T-helper 22 cell (primary cell): Measurements from ENCODE around the gene CD6.

Experiments
- DNase-seq: peaks from one replicate; pipeline ENCODE4 v3.0.0-alpha.2; 2020; ENCODE audit warnings: low read depth

Gene CD6

DNA sequence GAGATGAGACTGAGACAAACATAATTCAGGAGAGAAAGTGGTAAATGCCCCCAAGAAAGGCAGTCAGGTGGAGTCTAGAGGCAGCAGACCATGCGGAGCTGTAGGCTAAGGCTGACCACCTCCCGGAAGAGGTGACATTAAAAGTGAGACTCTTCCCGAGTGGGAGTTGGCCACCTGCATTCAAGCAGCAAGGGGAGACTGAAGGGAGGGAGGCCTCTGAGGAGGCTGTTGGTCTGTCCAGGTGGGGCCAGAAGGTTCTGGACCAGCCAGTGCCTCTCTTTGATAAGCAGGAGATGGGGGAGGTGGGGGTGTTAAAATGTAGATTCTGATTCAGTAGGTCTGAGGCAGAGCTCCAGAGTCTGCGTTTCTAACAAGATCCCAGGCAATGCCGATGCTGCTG is 37.5 kb downstream of the CD6 start:
- DNase-seq, result no peak

DNA sequence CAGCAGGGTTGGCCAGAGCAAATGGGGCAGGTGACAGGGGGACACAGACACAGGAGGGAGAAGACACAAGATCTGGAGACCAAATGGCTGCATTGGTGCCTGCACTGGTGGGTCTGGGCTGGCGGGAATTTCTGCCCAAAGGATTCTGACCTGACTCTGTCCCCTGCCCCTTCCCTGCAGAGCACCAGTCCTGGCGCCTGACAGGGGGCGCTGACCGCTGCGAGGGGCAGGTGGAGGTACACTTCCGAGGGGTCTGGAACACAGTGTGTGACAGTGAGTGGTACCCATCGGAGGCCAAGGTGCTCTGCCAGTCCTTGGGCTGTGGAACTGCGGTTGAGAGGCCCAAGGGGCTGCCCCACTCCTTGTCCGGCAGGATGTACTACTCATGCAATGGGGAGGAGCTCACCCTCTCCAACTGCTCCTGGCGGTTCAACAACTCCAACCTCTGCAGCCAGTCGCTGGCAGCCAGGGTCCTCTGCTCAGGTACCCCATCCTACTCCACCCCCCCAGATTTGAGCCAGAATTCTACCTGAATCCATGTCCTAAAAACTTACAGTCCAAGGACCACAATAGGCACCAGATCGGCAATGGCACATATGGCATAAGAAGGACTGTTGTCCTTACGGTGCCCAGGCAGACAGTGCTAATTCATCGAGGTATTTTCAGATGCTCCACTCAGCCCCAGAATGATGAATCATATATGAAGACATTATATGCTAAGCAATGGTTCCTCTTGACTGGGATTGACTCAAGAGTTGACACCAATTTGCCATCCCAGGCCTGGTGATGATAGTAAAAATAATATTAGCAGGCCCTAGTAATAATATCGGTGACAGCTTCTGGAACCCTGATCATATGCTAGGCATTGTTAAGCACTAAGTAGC is 38.2 kb downstream of the CD6 start:
- DNase-seq, result no peak

DNA sequence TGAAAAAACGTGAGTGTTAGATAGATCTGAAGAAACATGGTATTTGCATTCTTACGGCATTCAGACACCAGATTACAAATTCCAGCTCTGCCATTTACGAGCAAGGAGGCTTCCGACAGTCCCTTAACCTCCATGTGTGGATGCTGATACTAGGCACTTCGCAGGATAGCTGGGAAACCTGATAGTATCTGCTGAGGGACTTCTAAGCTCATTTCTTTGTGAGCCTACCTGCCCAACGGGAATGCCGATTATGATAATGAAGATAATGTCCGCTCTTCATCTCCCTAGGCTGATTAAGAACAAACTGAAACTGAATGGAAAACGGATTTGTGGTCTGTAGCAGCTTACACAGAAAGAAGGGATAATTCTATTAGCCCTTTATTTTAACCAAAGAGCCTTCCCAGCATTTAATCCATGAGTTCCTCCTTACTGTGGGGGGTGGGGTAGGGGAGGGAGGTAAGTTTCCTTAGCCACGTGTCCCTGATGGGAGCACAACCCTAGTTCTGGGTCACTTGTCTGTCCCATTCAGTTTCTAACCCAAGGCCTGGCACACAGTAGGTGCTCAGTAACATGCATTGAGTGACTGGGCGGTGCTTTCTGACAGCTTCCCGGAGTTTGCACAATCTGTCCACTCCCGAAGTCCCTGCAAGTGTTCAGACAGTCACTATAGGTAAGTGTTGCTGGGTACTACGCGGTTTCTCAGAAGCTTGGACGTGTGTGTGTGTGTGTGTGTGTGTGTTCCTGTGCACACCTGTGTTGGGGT is 39.2 kb downstream of the CD6 start:
- DNase-seq, result no peak

DNA sequence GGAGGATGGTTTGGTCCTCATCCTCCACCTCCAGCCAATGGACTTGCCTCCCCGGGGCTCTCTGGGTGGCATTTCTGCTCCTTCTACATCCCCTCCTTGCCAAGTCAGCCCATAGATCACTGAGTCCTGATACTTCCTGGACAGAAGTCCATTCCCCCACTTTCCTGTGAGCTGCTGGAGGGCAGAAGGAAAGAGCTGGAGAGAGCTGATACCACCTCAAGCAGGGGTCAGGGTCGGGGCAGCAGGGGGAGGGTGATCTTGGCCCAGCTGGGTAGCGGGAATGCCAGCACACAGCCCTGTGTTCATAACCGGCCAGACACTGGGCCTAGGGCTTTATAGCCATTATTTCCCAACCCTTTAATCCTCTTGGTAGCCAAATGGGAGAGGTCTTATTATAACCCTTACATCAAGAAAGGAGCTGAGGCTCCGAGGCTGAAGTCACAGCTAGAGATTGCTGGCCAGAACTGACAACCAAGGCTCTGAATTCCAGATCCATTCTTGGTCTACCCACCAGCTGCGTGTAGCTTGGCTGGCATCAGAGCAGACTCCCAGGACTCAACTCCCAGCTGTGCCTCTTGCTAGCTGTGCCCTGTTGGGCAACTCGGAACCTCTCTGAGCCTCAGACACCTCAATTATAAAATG is 39.9 kb downstream of the CD6 start:
- no peak for DNase-seq

DNA sequence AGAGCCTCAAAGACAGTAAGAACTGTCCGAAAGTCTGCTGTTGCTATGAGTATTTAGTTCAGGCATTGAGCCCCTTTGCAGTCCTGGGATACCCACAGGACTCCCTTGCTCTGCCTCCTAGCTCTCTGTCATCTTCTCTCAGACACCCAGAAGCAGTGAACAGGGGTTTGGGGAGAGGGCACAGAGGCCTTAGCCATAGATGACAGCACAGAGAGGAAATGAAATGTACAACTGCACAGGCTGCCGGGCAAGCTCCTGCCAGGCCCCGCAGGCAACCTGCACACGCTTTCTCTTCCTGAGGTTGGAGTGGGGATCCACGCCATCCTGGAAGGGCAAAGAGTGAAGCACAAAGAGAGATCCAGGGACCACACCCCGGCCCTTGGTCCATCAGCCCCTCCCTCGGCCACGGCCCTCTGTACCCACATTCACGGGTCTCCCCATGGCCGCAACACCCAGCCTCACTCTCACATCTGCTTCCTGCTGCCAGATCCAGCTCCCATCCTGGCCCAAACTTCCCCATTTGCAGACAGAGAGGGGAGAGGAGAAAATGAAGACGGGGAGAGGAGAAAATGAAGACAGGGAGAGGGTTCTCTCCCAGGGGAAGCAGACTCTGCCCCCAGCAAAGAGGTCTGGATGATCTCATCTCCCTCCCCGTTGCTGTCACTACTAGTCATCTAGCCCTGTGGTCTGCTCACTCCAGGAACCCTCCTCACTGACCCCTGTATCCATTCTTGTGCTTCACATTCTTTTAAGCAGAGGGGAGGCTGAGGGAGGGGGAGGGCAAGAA is 40.7 kb downstream of the CD6 start:
- DNase-seq, result no peak

DNA sequence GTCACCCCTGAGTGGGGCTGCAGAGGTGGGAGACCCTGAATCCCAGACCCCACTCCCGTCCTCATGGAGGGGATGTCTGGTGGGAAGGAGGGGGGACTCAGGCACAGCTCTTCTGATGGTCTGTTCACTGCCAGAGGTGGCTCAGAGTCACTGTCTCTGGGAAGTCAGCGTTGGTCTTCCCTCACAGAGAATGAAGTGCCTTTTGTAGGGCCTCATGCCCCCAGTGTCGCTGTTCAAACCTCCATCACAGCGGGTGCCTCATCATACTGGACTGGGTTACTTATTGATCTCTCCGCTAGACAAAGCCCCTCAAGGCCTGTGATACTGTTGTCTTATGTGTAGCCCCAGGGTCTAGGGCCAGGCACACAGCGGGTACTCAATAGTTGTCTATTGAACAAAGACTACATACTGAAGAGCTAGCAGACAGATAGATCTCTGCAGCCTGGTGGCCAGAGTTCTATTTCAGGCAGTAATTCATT is 41.3 kb downstream of the CD6 start:
- DNase-seq, result no peak

DNA sequence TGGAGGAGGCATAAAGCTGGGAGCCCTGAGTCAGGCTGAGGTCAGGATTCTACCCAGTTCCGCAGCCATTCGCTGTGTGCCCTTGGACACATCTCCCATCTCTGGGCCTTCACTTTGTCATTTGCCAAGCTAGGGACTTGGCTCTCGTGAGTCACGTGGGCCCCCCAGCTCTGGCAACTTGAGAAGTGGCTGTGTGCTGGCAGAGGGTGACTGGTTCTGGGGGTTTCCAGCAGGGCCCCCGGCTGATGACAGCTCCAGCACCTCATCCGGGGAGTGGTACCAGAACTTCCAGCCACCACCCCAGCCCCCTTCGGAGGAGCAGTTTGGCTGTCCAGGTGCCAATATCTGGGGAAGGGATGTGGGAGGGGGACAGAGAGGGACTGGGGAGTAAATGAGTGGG is 46.6 kb downstream of the CD6 start:
- DNase-seq, result no peak

DNA sequence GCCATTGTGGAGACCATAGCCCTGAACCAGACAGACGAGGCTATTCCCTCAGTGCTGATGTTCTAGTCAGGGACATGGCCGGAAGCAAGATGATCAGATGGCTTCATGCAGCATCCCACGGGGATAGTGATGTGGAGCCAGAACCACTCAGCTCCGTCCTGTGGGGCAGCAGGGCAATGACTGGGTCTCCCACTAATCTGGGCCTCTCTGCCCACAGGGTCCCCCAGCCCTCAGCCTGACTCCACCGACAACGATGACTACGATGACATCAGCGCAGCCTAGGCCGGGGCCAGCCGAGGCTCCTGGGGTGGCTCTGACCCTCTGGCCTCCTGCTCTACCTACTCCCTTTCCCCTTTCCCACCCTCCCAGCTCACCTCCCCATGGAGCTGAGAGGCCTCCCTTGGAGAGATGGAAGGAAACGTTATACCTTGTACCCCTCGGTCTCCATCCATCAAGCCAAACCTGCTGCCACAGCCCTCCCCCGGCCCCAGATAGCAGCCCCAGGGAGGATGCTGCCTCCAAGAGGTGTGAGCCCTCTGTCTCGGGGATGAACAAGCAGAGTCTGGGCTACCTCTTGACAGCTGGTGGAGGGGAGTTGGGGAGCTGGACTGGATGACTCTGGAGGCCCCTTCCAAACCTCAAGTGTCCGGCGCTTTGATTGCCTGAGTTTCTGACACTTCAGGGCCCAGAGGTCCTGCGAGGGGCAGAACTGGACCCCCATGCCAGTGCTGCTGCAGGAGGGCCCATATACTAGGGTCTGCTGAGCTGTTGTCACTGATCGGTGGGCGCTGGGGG is 47.8 kb downstream of the CD6 start:
- DNase-seq, result no peak

DNA sequence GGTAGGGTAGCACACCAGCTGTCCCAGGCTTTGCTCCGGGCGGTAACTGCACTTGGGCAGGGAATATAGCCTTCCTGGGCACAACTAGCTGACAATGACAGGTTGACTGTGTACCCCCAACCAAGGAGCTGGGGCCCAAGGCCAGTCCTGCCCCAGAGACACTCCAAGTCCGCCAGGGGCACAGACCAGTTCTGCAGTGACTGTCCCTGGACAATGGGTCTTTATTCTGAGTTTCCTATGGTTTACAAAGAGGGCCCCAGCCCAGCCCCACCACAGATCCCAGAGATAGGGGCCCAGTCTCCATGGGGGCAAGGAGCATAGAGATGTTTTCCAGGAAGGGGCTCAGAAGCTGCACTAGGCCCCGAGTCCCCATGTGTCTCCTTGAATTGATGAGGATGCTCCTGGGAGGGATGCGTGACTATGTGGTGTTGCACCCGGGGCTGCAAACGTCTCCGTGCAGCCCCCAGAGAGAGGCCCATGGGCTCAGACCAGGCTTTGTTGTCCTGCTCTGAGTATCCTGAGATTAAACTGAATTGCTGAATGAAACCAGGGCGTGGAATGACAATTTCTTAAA is 48.4 kb downstream of the CD6 start:
- DNase-seq, result no peak

DNA sequence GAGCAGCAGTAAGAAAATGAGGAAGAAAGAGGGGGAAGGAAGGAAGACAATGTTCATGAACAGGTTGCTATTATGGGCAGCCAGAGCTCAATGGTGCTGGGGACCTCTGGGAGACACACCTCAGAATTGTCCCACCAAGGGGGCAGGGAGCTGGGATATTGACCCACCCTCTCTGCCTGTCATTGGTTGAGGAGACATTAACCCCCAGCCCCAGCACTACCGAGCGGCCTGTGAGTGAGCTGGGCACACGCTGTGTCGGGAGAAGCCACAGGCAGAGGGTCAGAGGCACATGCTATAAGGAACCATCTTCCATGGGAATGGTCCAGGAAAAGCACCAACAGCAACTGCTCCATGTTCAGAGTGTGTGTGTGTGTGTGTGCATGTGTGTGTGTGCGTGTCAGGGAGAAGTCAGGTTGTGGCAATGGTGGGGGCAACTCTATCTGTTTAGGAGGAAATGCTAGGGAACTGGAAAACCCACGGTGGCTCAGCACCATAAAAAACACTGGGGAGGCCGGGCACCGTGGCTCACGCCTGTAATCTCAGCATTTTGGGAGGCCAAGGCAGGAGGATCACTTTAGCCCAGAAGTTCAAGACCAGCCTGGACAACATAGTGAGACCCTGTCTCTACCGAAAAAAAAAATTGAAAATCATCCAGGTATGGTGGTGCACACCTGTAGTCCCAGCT is 49.2 kb downstream of the CD6 start:
- DNase-seq, result no peak

DNA sequence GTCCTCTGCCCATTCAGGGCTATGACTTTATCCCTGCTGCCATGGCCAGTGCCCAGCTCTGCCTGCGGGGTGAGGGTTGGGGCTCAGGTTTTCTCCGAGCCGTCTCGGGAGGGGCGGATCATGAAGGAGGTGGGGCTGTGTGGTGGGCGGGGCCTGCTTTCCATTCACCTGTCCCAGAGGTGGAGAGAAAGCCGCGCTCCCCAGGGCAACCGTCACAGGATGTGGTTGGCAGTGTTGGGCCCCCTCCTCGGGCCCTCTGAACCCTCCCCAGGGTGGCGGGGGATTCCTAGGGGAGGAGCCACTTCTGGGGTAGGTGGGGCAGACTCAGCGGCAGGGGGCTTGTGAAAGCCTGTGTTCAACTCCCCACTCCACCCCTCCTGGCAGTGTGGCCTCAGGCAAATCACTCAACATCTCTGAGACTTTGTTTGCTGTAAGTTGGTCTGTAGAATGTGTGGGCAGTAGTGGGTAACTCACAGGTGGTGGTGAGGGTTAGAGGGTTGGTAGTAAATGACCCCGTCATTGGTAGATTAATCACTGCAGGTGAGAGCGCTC is 50.3 kb downstream of the CD6 start:
- DNase-seq, result peak; percentile 95

DNA sequence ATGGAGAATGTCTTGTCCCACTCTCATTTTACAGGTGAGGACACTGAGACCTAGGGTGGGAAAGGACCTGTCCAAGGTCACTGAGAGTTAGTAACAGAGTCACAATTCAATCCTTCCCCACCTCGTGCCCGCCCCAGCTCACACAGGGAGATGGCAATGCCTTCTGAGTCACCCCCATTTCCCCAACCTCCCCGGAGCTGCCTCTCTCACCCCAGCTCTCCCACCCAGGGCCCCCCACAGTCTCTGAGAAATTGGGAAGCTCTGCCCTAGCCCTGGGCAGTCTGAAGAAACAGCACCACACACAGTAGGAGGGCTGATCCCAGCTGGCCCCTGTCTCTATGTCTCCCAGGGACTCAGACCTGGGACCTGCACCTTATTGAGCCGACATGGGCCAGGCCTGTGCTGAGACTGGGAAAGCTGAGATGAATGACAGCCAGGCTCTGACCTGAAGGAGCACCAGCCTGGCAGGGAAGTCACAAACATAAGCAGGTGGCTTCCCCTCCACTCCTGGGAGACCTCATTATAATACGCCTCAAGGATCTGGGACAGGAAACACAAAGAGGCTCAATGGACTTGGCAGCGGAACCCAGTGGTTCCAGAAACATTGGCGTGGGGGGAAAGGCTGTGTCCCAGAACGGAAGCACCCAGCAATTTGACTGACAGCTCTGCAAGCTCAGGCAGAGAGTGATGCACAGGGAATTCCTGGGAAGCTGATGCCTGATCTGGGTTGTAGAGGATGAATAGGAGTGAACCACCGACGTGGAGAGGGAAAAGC is 51.0 kb downstream of the CD6 start:
- DNase-seq, result peak; percentile 41

DNA sequence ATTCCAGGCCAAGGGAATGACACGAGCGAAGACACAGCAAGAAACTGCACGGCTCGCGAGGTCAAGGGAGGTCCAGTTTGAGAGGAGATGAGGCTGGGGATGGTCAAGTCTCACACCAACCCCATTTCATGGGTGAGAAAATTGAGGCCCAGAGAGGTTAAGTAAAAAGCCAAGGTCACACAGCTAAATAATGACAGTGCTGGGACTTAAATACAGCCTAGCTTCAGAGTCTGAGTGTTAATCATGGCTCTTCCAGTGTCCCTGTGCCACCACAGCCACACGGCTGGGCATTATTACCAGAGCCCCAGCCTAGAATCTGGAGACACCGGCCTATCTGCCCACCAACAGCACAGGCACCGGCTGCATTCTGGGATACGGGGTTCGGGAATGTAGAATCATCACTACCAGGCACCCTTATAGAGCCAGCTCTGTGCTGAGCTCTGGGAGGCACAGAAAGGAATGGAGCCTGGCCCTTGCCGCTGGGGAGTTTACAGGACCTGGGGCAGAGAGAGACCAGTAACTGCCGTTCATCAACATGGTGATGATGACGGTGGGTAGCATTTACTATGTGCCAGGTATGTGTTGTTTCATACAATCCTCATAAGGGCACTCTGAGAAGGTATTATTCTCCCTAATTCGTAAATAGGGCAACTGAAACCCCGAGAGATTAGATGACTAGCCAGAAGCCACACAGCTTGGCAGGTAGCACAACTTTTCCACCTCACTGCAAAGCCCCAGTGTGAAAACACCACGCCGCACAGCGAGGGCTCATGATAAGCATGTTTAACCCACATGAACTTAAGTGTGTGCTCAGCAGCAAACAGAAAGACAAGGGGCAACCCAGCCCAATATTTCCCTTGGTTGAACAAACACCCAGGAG is 51.8 kb downstream of the CD6 start:
- peak; percentile 49 for DNase-seq

DNA sequence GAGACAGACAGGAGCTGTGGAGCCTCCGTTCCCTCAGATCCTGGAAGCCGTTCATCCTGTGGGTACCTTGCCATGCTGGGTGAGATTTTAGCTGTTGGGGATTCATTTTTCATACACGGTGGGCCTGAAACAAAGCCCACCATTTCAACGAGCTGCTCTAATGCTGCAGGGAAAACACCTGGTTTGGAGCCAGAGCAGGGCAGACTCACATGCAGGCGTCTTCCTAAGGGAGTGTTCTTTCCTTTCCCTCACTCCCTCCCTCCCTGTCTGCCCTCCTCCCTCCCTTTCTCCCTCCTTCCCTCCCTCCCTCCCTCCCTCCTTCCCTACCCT is 52.5 kb downstream of the CD6 start:
- DNase-seq, result no peak

DNA sequence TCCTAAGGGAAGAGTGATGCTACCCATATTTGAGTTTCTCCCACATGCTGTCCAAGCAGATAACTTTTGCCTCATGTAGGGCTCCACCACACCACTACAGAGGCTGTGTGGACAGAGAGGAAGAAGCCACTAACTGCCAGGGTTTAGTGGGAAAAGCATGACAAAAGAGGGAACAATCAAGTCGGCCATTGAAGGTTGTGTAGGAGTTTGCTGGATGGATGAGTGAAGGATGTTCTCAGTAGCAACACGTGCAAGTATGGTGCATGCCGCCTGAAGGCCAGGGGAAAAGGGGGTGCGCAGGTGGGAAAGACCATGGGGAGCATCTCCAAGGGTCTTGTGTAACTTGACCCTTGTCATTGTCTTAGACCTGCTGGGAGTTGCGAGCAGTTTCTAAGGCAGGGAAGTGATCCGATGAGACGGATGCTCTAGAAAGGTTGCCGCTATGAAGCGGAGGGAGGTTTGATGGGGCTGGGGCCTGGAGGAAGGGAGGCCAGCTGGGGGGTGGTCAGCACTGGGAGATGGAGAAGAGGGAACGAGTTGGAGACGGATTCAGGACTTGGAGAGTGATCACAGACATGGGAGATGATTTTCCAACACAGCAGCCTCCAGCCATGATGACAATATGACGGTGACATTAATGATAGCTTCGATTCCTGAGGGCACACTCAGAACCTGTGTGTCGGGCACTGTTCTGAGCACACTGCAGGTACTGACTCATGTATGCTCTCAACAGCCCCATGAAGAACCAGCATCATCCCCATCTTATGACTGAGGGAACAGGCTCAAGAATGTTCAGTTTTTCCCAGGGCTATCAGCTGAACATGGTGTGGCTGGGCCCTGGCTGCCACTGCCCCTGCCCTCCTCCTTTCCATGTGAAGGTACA is 53.7 kb downstream of the CD6 start:
- DNase-seq, result no peak

DNA sequence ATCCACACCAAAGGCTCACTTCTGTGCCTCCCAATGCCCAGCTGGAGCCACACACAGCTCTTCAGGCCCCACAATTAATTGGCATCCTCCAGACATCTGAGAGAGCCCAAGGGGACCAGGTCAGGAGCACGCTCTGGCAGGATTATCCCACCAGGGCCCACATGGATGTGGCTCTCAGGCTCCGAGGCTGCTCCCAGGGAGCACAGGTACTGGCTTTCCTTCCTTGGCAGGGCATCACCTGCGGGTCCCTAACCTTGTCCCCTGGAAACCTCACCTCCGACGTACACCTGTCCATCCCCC is 54.3 kb downstream of the CD6 start:
- DNase-seq, result no peak
